GM18498 (cell line): ENCODE measurements around the gene SCAMP5.

Source experiments
- ATAC-seq: cut with Tn5 transposase; IDR thresholded peaks from one replicate; pipeline ENCODE4 v1.9.1; 2021; ENCODE audit warnings: mild to moderate bottlenecking, moderate library complexity; ENCODE audit not compliant: unreplicated experiment

Gene SCAMP5

GRCh38 chr15:75043509-75044257 is 48.3 kb downstream of the SCAMP5 start:
- ATAC-seq = peak; percentile 29

GRCh38 chr15:75044258-75044878 is 49.0 kb downstream of the SCAMP5 start:
- no peak for ATAC-seq

GRCh38 chr15:75045332-75046015 is 50.1 kb downstream of the SCAMP5 start:
- no peak for ATAC-seq

GRCh38 chr15:75048394-75048793 is 53.0 kb downstream of the SCAMP5 start:
- ATAC-seq = no peak

GRCh38 chr15:75049392-75049791 is 54.0 kb downstream of the SCAMP5 start:
- ATAC-seq = no peak

GRCh38 chr15:75050283-75050682 is 54.9 kb downstream of the SCAMP5 start:
- no peak for ATAC-seq

GRCh38 chr15:75051191-75051608 is 55.8 kb downstream of the SCAMP5 start:
- no peak for ATAC-seq

- ATAC-seq = no peak
Observed at GRCh38 chr15:75051711-75052110, 56.3 kb downstream of the SCAMP5 start.

GRCh38 chr15:75052972-75053747 is 57.8 kb downstream of the SCAMP5 start:
- no peak for ATAC-seq

- no peak for ATAC-seq
Observed at GRCh38 chr15:75053748-75054125, 58.4 kb downstream of the SCAMP5 start.

- no peak for ATAC-seq
Observed at GRCh38 chr15:75054172-75054897, 59.0 kb downstream of the SCAMP5 start.

GRCh38 chr15:75056036-75056435 is 60.7 kb downstream of the SCAMP5 start:
- ATAC-seq = no peak

GRCh38 chr15:75058127-75058905 is 63.0 kb downstream of the SCAMP5 start:
- no peak for ATAC-seq

GRCh38 chr15:75059607-75060006 is 64.2 kb downstream of the SCAMP5 start:
- no peak for ATAC-seq

- ATAC-seq = peak; percentile 60
Observed at GRCh38 chr15:75061272-75061671, 65.9 kb downstream of the SCAMP5 start.

GRCh38 chr15:75062706-75063105 is 67.3 kb downstream of the SCAMP5 start:
- ATAC-seq = no peak

- ATAC-seq = no peak
Observed at GRCh38 chr15:75063338-75063737, 68.0 kb downstream of the SCAMP5 start.

GRCh38 chr15:75063889-75064288 is 68.5 kb downstream of the SCAMP5 start:
- ATAC-seq = no peak

GRCh38 chr15:75064846-75065245 is 69.5 kb downstream of the SCAMP5 start:
- ATAC-seq = no peak

GRCh38 chr15:75065467-75065850 is 70.1 kb downstream of the SCAMP5 start:
- no peak for ATAC-seq
